Adipocyte (in vitro differentiated cells): ENCODE data around the gene MTUS2.

Experiments used
- DNase-seq: peaks from one replicate; pipeline ENCODE4 v3.0.0-alpha.2; 2015; ENCODE audit warnings: low read depth
- H3K27me3 ChIP-seq: replicated peaks from 2 replicates; pipeline ENCODE4 v1.7.0; 2013; ENCODE audit warnings: mild to moderate bottlenecking, low read length, moderate library complexity; ENCODE audit not compliant: control insufficient read depth, insufficient read depth
- H3K36me3 ChIP-seq: 2 replicates; pipeline ENCODE4 v1.7.0; 2013; ENCODE audit warnings: low read length, mild to moderate bottlenecking, moderate library complexity; ENCODE audit not compliant: control insufficient read depth, insufficient read depth, severe bottlenecking
- H3K4me1 ChIP-seq: 2 replicates; pipeline ENCODE4 v1.7.0; 2013; ENCODE audit warnings: mild to moderate bottlenecking, low read length, moderate library complexity; ENCODE audit not compliant: control insufficient read depth, insufficient read depth
- H3K4me3 ChIP-seq: 2 replicates; pipeline ENCODE4 v1.7.0; 2013; ENCODE audit warnings: mild to moderate bottlenecking, low read length, moderate library complexity
- H3K9ac ChIP-seq: 2 replicates; pipeline ENCODE4 v1.7.0; 2013; ENCODE audit warnings: mild to moderate bottlenecking, low read length, moderate library complexity
- H3K9me3 ChIP-seq: 2 replicates; pipeline ENCODE4 v1.7.0; 2013; ENCODE audit warnings: mild to moderate bottlenecking, low read length, moderate library complexity; ENCODE audit not compliant: control insufficient read depth

MTUS2 gene

DNA sequence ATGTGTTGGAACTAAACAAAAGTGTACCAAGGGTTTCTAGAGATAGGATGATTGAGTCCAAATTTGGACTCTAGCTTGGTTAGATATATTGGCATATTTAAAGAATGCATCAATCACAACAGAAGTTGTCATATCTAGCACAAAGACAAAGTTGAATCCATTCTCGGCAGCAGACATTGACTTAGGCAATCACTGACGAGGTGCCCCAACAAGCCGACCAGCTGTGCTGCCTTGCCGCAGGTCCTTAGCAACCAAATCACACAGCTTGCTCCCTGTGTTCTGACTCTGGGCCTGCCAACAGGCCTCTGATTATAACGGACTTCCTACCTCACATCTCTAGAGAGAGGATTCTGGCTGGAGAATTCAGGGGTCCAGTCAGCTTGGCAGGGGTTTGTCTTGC is 208.7 kb downstream of the MTUS2 start:
- no peak overlapping the region for H3K9ac ChIP-seq
- H3K27me3 ChIP-seq = no peaks in the 10 kb centered on the region
- no peaks in the 10 kb centered on the region for H3K36me3 ChIP-seq
- DNase-seq = no peak
- H3K9me3 ChIP-seq = peaks cover 3% of the 10 kb centered on the region
- H3K4me3 ChIP-seq = no peak overlapping the region
- no peaks in the 10 kb centered on the region for H3K4me1 ChIP-seq

DNA sequence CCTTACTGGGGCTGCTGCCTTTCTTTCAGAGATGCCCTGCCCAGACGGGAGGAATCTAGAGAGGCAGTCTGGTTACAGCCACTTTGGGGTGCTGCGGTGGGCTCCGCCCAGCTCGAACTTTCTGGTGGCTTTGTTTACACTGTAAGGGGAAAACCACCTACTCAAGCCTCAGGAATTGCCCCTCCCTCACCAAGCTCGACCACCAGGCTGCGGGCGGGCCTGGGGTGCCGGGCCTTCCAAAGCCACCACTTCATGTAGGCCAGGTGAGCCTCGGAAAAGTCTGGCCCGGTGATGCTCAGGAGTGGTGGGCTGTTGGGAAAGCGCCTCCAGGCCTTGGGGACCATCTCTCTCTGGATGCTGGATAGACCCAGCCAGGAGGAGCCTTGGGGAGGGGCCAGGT is 218.6 kb downstream of the MTUS2 start:
- Histone ChIP-seq H3K9me3 (no peaks in the 10 kb centered on the region), H3K27me3 (no peaks in the 10 kb centered on the region), H3K4me3 (no peak overlapping the region), H3K4me1 (no peaks in the 10 kb centered on the region), H3K9ac (no peak overlapping the region), H3K36me3 (no peaks in the 10 kb centered on the region)
- DNase-seq = no peak

DNA sequence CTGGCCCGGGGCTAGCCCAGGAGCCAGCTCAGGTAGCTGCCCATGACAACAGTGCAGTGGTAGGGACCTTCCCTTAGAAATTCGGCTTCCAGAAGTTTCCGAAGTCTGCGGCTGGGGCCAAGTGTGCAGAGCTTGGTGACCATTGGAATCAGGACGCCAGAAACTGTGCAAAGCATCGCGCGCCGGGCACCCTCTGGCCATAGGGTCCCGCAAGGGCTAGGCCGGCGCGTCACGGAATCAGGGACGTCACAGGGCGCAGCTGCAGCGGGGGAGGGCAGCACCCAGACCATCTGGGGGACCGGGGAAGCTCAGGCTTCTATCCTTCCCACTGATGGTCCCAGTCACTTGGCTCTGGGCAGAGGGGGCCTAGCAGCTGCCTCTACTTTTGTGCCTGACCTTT is 219.1 kb downstream of the MTUS2 start:
- DNase-seq = no peak

DNA sequence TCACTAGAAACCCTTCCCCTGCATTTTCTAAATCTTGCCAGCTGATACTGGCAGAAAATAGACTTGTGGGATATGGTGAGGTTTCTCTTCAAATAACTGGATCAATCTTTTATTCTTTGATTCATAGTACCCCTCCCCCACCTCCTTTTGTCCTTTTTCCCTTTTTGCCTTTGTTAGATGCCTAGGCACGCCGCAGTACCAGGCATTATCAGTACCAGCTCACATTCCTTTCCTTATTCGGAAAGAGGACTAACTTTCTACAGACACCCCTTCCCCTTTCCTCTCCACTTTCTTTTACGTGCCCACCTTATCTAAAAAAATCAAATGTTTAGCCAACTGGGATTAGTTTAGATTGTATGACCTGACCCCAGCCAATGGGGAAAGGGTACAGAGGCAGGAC is 226.4 kb downstream of the MTUS2 start:
- no peak for DNase-seq
- Histone ChIP-seq H3K4me1 (no peaks in the 10 kb centered on the region), H3K9me3 (peaks cover 11% of the 10 kb centered on the region), H3K27me3 (no peaks in the 10 kb centered on the region), H3K4me3 (no peak overlapping the region), H3K36me3 (no peaks in the 10 kb centered on the region), H3K9ac (no peak overlapping the region)

More for the DNA sequence above, 219.1 kb downstream of the MTUS2 start:
- Histone ChIP-seq H3K9me3 (peaks cover under 1% of the 10 kb centered on the region), H3K27me3 (no peaks in the 10 kb centered on the region), H3K9ac (no peak overlapping the region), H3K4me1 (no peaks in the 10 kb centered on the region), H3K4me3 (no peak overlapping the region), H3K36me3 (no peaks in the 10 kb centered on the region)

DNA sequence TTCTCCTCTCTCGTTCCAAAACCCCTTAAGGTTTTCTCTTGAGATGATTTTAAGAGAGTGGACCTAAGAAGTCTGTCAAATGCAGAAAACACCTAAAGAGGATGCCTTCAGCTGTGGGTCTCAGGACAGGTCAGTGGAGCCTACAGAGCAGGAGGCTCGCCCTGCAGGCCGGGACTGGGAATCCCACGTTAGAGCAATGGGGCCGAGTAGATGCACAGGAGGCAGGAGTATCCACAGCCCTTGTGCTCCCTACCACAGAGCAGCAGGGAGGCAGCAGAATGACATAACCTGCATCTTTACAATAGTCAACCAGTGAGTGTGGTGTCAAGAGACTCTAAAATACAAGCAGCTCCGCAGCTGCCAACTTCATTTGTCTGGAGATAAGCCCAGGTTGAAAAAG is 229.4 kb downstream of the MTUS2 start:
- Histone ChIP-seq H3K36me3 (no peaks in the 10 kb centered on the region), H3K27me3 (no peaks in the 10 kb centered on the region), H3K4me3 (no peak overlapping the region), H3K9ac (no peak overlapping the region), H3K9me3 (peaks cover 7% of the 10 kb centered on the region), H3K4me1 (no peaks in the 10 kb centered on the region)
- DNase-seq = no peak

DNA sequence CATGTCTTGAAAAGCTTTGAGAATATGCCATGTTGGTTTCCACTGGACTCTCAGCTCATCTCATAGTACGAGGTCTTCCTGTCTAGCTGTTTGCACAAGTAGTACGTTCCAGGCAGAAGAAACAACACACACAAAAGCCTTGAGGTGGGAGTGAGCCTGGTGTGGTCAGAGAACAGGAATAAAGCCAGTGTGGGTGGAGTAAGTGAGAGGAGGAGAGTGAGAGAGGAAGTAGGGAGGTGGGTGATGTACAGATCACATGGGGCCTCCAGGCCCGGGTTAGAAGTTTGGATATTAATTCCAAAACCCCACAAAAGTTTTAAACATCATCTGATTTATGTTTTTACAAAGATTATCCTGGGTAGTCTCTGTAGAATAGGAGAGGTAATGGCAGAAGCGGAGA is 230.6 kb downstream of the MTUS2 start:
- H3K4me1 ChIP-seq = no peaks in the 10 kb centered on the region

DNA sequence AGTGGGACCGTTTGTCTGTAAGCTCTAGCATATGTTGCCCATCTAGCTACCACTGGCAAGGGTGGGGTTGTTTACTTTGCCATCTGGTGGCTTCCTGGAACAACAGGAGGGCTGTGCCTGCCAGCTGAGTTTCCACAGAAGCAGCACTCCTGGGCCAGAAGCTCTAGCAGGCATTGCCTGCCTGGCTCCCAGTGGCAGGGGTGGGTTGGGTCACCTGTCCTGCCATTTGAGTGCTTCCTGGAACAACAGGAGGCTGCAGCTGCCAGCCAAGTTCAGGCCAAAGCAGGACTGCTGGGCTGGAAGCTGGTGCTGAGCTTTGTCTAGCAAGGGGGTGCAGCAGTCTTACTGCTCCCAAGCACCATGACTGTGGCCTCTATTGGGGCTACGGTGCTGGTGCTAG is 239.7 kb downstream of the MTUS2 start:
- Histone ChIP-seq H3K4me1 (no peaks in the 10 kb centered on the region), H3K27me3 (no peaks in the 10 kb centered on the region), H3K9me3 (peaks cover 16% of the 10 kb centered on the region), H3K36me3 (no peaks in the 10 kb centered on the region), H3K4me3 (no peak overlapping the region), H3K9ac (no peak overlapping the region)
- no peak for DNase-seq

More for the DNA sequence above, 230.6 kb downstream of the MTUS2 start:
- Histone ChIP-seq H3K9me3 (peaks cover 3% of the 10 kb centered on the region), H3K27me3 (no peaks in the 10 kb centered on the region), H3K9ac (no peak overlapping the region), H3K4me3 (no peak overlapping the region), H3K36me3 (no peaks in the 10 kb centered on the region)
- DNase-seq = no peak

DNA sequence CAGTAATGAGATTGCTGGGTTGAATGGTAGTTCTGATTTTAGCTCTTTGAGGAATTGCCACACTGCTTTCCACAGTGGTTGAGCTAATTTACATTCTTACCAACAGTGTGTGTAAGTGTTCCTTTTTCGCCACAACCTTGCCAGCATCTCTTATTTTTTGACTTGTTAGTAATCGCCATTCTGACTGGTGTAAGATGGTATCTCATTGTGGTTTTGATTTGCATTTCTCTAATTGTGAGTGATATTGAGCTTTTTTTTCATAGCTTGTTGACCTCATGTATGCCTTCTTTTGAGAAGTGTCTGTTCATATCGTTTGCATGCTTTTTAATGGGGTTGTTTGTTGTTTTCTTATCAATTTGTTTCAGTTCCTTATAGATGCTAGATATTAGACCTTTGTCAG is 245.0 kb downstream of the MTUS2 start:
- no peaks in the 10 kb centered on the region for H3K27me3 ChIP-seq
- DNase-seq = no peak
- H3K4me1 ChIP-seq = no peaks in the 10 kb centered on the region
- no peaks in the 10 kb centered on the region for H3K9me3 ChIP-seq
- H3K9ac ChIP-seq = no peak overlapping the region
- H3K36me3 ChIP-seq = no peaks in the 10 kb centered on the region
- no peak overlapping the region for H3K4me3 ChIP-seq

DNA sequence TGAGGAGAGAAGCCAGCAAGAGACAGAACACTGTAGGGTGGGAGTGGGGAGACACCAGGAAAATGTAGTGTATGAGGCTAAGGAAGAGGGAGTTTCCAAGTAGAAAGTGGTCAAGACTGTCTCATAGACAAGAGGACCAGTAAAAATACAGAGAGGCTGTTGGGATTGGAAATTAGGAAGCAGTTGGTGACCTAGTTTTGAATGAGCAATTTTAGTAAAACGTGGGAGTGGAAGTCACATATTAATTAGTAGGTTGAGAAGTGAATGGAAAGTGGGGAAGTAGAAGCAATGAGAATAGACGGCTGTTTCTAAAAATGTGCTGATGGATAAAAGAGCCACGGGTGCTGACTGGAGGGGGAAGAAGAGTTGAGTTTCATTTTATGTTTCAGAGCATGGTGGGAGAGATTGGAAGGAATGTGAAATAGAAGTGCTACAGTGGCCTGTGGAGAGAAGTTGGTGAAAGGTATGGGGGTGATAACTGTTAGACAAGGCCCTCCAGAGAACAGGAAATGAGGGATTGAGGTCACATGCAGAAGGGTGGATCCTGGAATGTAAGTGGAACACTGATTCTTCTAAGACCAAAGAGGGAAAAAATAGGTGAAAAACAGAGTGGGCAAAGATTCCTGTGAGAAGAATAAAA is 247.3 kb downstream of the MTUS2 start:
- Histone ChIP-seq H3K4me3 (no peak overlapping the region), H3K27me3 (no peaks in the 10 kb centered on the region), H3K9me3 (no peaks in the 10 kb centered on the region), H3K4me1 (no peaks in the 10 kb centered on the region), H3K9ac (no peak overlapping the region), H3K36me3 (no peaks in the 10 kb centered on the region)
- DNase-seq = no peak

DNA sequence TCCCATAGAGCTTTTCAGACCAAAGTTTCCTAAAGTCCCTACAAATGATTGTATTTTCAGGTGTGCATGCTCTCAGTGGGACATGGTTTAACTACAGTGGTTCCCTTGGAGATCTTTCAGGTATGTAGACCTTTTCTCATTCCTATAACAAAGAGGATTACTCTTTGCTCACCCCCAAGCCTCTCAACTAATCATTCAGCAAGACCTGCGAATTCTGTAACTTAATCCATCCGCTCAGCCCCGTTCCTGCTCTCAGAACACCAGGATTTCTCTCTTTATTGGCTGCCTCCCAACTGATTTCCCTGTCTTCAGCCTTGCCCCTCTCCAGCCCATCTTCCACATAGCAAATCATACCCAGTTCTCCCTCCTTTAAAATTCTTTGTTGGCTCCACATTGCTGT is 253.6 kb downstream of the MTUS2 start:
- no peak for DNase-seq
- no peaks in the 10 kb centered on the region for H3K27me3 ChIP-seq
- H3K9ac ChIP-seq = no peak overlapping the region
- H3K4me3 ChIP-seq = no peak overlapping the region
- no peaks in the 10 kb centered on the region for H3K9me3 ChIP-seq
- H3K4me1 ChIP-seq = no peaks in the 10 kb centered on the region
- no peaks in the 10 kb centered on the region for H3K36me3 ChIP-seq

DNA sequence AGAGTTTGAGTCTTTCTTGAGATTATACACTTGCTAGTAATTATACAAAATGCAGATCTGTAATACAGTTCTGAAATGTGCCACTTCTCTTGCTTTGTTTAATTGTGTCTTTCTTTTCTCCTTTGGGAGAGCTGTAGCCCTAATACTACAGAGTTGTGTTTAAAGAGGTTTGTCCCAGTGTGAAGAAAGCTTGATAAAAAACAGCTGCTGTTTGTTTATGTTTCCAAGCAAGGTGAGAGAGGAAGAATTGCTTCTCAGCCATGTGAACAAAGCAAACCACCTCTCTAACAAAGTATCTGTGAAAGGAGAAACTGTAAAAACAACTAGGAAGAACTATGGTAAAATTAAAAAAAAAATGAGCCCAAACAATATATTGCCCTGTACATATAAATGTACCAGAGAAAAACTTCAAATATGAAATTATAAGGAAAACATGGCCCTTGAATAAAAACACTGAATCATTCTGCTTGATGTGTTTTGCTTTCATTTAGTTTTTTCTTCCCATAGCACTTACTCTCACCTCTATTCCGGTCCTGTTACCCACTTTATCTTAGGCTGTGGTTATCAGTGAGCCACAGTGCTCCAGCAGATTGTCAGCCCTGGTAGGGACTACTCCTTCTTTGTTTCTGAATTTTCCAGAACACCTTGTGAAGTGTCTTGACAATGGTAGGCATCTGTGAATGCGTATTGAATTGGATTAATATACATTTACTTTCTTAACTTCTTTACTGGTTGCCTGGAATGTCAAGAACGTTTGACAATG is 257.1 kb downstream of the MTUS2 start:
- no peaks in the 10 kb centered on the region for H3K4me1 ChIP-seq
- H3K4me3 ChIP-seq = no peak overlapping the region
- no peaks in the 10 kb centered on the region for H3K9me3 ChIP-seq
- no peak for DNase-seq
- no peak overlapping the region for H3K9ac ChIP-seq
- no peaks in the 10 kb centered on the region for H3K36me3 ChIP-seq
- H3K27me3 ChIP-seq = no peaks in the 10 kb centered on the region
